Measurements from ENCODE around the gene TYMS. TPM values are rescaled to one million over a fixed set of nuclear protein-coding genes. Genes with fewer than 3 reads are reported as not detected.

The TYMS gene
- total and polyA plus RNA-seq, 9 of the 15 experiments (the other 6 are each of a cell fraction or from before 2014, with no cell fraction given): 69.1 to 409 (median 175) TPM

GRCh38 chr18:621291-622043 is 36.0 kb upstream of the TYMS start:
- Histone ChIP-seq H3K27ac (ENCODE audit: extremely low read depth, low read depth, low read length) (no peak overlapping the region), H3K4me1 (replicated peaks in 1 of 2; ENCODE audit: control insufficient read depth in 2 of 2, insufficient read depth in 2 of 2, low read length in 2 of 2) (peaks cover 3 to 8% of the 10 kb centered on the region in 2 experiments; a peak in 3 of 5 replicates), H3K4me3 (no peak overlapping the region), H3K9me3 (replicated peaks; ENCODE audit: control insufficient read depth, insufficient read depth, low read depth, low read length) (no peaks in the 10 kb centered on the region), H3K9ac (ENCODE audit: insufficient read depth in 1 of 2, low read depth in 2 of 2, low read length in 2 of 2) (no peak overlapping the region), H4K20me1 (replicated peaks; ENCODE audit: control insufficient read depth, insufficient read depth, low read length) (no peaks in the 10 kb centered on the region), H3K79me2 (ENCODE audit: control insufficient read depth, insufficient read depth, low read length) (no peaks in the 10 kb centered on the region), H2AFZ (ENCODE audit: low read depth, low read length) (no peak overlapping the region), H3K9me1 (ENCODE audit: control insufficient read depth, insufficient read depth, low read length) (no peaks in the 10 kb centered on the region), H3K36me3 (ENCODE audit: control insufficient read depth, insufficient read depth, low read length) (no peaks in the 10 kb centered on the region), H3K4me2 (ENCODE audit: insufficient read depth, low read length) (no peak overlapping the region), H3K27me3 (ENCODE audit: control insufficient read depth in 2 of 2, insufficient read depth in 2 of 2, low read length in 2 of 2) (peaks cover 0 to 5% of the 10 kb centered on the region in 2 experiments; a peak in 2 of 5 replicates)
- intact Hi-C loops (cut with micrococcal nuclease) (loop anchor here (5.0 to 10.0 kb wide), 2 partner anchors 51 to 123 kb away; no protein-coding TSS in a partner anchor), in situ Hi-C loops (cut with MboI) (loop anchor here (5.0 kb wide), 1 partner anchor 211 kb away; no protein-coding TSS in a partner anchor)
- no TSS peak for BruUV-seq (replicated peaks)
- peak; percentile 59 for FAIRE-seq
- TF ChIP-seq RAD21 (CRISPR knock-in tag; conservative IDR thresholded peaks at IDR 0.05 in 1 of 2, IDR thresholded peaks at IDR 0.05 in 1 of 2) (peak in 1 of 2 experiments; percentile 18; a peak in 1 of 4 replicates), THAP12 (CRISPR knock-in tag; IDR thresholded peaks at IDR 0.05) (no peak), ZFP91 (CRISPR knock-in tag; IDR thresholded peaks at IDR 0.05) (no peak), PRMT5 (CRISPR knock-in tag; IDR thresholded peaks at IDR 0.05) (no peak), SAP30 (IDR thresholded peaks at IDR 0.05; ENCODE audit: borderline replicate concordance, insufficient read depth, low read depth, low read length, poor library complexity, severe bottlenecking) (no peak), ZKSCAN8 (CRISPR knock-in tag; IDR thresholded peaks at IDR 0.05) (no peak)
- WGBS (ENCODE audit: insufficient coverage, low coverage, missing lambda C conversion rate): 4% methylated on average over 7 of the region's 7 CpGs
- ATAC-seq: peak; percentile 55
- CTCF ChIA-PET (ENCODE audit: low intra/inter-chr PET ratio): no interaction called here
- DNase-seq (ENCODE audit: extremely low read depth in 1 of 4, low spot score in 3 of 4): peak in 2 of 4 experiments; percentile 40 to 47
- POLR2A ChIA-PET: interaction anchor here (1.1 to 1.2 kb wide), 2 partner anchors 11 to 136 kb away, joined by 3 to 4 read pairs; no protein-coding TSS in a partner anchor
